GM19438 (cell line): ENCODE results near the gene SEPTIN3.

Experiments
- ATAC-seq: cut with Tn5 transposase; IDR thresholded peaks from one replicate; pipeline ENCODE4 v1.9.1; 2021; ENCODE audit warnings: low read depth; ENCODE audit not compliant: unreplicated experiment

Gene SEPTIN3

DNA sequence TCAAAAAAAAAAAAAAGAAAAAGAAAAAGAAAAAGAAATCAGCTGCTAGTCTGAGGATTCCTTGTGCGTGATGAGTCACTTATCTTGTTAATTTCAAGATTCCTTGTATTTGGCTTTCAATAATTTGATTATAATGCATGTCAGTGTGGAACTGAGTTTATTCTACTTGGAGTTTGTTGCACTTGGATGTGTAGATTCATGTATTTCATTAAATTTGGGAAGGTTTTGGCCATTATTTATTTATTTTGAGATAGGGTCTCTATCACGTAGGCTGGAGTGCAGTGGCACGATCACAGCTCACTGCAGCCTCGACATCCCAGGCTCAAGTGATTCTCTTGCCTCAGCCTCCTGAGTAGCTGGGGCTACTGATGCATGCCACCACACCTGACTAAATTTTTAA is 44.1 kb downstream of the SEPTIN3 start:
- ATAC-seq: no peak

DNA sequence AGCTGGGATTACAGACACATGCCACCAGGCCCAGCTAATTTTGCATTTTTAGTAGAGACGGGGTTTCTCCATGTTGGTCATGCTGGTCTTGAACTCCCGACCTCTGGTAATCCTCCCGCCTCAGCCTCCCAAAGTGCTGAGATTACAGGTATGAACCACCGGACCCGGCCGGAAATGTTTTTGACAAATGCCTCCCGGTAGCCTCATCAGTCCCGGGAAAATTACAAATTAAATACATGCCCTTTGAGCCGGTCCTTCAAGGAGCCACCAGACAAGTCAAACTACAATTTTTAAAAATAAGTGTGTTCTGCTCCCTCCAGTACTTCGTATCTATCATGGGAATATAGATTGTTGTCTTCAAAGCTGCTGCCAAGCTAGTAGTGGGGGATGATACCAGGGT is 46.9 kb downstream of the SEPTIN3 start:
- ATAC-seq: no peak

DNA sequence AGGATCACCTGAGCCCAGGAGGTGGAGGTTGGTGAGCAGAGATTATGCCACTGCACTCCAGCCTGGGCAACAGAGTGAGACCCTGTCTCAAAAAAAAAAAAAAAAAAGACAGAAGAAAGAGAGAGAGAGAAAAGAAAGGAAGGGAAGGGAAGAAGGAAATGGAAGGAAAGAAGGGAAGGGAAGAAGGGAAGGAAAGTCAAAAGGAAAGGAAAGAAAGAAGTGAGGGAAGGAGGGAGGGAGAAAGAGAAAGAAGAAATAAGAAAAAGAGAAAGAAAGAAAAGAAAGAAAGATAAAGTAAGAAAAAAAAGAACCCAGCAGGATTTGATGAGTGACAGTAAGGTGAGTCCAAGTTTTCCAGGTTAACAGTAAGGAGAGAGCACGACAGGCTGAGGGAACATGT is 49.0 kb downstream of the SEPTIN3 start:
- no peak for ATAC-seq
